GM19324 (cell line): ENCODE measurements around the gene PCNX2.
"Not testable (repeated sequence)": the region's sequence is repeated elsewhere in the genome, so short reads cannot be mapped to it uniquely, and the experiment has no call there.

Source experiments
- ATAC-seq: cut with Tn5 transposase; IDR thresholded peaks from one replicate; pipeline ENCODE4 v1.9.1; 2021; ENCODE audit warnings: mild to moderate bottlenecking, moderate library complexity; ENCODE audit not compliant: unreplicated experiment, low FRiP score

Gene PCNX2

GRCh38 chr1:233025567-233025966 is 270.0 kb downstream of the PCNX2 start:
- ATAC-seq: no peak

GRCh38 chr1:233025157-233025556 is 270.4 kb downstream of the PCNX2 start:
- ATAC-seq: no peak

DNA sequence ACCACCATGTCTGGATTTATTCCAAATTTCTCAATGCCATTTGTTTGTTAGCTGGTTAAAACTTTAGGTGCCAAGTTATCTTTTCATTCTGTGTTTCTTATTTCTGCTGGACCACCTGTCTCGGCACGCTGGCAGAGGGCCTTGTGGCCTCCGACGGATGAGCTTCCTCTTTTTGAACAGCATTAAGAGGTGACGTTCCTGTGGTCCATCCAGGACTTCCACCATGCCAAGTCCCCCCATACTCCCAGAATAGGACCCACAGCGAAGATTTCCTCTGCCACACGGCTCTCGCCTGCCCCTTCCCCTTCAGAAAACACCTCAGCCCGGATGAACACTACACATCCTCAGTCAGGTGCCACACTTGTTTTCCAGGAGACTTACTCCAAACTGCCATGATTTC is 271.3 kb downstream of the PCNX2 start:
- ATAC-seq: no peak

GRCh38 chr1:233022246-233022645 is 273.3 kb downstream of the PCNX2 start:
- no peak for ATAC-seq

GRCh38 chr1:233020426-233020825 is 275.1 kb downstream of the PCNX2 start:
- no peak for ATAC-seq

GRCh38 chr1:233019778-233020325 is 275.7 kb downstream of the PCNX2 start:
- no peak for ATAC-seq

DNA sequence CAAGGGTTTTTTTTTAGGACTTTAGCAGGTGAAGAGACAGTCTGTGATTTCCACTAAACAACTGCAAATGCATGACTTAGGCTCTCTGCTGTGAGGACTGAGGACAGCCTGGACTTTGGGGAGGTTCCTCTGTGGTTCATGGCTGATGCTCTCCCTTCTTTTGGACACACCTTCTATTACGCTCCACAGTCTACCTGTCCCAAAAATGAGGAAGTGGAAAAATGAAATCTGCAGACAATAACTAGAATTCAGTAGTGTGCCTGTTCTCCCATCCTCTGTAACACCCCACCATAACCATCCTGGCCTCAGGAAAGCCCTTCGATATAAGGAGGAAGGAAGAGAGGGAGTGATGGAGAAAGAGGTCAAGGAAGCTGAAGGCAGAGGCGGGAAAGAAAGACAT is 276.4 kb downstream of the PCNX2 start:
- ATAC-seq: no peak

DNA sequence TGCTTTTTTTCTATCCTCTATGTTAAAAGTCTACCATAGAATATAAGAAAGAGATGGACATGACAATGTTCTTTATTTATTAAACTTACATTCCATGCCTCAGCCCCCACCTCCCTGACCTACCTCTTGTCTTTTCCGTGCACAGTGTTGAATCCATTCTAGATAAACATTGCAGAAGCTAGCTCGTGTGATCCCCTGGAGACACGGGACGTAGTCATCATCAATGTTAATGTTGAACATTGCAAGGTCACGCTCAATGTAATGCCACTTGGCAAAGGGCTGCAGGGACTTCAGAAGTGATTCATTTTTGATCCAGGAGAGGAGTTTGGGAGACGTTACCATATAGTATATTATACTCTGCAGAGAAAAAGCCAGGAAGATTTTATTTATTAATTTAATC is 278.7 kb downstream of the PCNX2 start:
- ATAC-seq: no peak

GRCh38 chr1:233015965-233016364 is 279.6 kb downstream of the PCNX2 start:
- peak; percentile 81 for ATAC-seq

- no peak for ATAC-seq
These were observed 283.5 kb downstream of the PCNX2 start for GRCh38 chr1:233012021-233012420.

GRCh38 chr1:233010146-233010545 is 285.4 kb downstream of the PCNX2 start:
- ATAC-seq: no peak

- ATAC-seq: no peak
These were observed 289.0 kb downstream of the PCNX2 start for GRCh38 chr1:233006541-233006973.

GRCh38 chr1:233006108-233006507 is 289.4 kb downstream of the PCNX2 start:
- no peak for ATAC-seq

DNA sequence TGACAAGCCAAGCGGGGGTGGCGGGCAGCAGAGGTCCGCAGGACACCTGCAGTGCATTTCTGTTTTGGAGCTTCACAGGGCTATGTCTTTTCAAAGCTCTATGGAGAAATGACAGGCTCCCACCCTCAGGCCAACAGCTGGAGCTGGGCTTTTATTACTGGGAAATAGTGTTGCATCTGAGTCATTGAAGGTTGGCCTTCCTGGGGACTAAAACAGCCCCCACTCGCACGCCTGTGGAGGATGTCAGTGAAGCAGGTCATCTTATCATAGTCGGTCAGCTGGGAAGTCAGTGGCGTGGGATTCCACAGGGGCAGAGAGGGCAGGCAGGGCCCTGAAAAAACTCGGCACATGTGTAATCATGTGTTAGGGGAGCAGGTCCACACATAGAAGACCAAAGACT is 289.8 kb downstream of the PCNX2 start:
- no peak for ATAC-seq

- ATAC-seq: no peak
These were observed 290.4 kb downstream of the PCNX2 start for GRCh38 chr1:233005156-233005555.

GRCh38 chr1:233004451-233004850 is 291.1 kb downstream of the PCNX2 start:
- no peak for ATAC-seq

DNA sequence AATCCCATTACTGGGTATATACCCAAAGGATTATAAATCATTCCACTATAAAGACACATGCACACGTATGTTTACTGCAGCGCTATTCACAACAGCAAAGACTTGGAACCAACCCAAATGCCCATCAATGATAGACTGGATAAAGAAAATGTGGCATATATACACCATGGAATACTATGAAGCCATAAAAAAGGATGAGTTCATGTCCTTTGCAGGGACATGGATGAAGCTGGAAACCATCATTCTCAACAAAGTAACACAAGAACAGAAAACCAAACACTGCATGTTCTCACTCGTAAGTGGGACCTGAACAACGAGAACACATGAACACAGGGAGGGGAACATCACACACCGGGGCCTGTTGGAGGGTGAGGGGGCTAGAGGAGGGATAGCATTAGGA is 291.9 kb downstream of the PCNX2 start:
- ATAC-seq: not testable (repeated sequence)

- no peak for ATAC-seq
These were observed 295.4 kb downstream of the PCNX2 start for GRCh38 chr1:232999956-233000625.

DNA sequence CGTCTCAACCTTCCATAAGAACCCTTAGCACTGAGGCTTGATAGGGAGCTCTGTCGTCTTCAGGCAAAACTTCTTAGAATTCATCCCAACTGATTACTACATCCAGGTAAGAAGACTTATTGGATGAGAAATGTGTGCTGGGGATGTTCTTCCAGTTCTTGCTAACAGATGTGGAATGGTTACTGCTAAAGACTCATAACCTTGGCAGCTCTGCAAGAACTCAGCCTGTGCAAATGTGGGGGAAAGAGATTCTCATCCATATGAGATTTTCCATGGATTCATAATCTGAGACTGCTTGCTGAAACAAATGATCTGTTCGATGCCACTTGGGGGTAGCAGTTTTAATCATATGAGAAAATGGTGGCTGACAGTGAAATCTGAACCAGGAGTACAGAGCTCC is 296.9 kb downstream of the PCNX2 start:
- ATAC-seq: no peak

DNA sequence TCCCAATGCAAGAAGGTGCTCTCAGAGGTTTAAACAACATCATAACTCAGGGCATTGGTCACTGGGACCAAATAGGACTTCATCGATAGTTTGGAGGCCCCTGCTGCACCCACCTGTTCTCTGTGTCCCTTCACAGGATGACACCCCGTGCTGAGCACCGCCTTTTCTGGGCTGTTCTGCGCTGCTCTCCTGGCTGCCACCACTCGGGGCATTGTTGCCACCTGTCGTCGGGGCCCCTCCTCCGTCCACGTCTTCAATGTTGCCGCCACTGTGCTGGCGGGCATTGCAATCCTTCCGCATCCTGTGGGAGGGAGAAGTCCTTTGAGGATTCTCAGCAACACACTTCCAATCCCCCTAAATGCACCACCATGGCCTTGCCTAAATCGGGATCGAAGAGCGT is 297.4 kb downstream of the PCNX2 start:
- no peak for ATAC-seq

DNA sequence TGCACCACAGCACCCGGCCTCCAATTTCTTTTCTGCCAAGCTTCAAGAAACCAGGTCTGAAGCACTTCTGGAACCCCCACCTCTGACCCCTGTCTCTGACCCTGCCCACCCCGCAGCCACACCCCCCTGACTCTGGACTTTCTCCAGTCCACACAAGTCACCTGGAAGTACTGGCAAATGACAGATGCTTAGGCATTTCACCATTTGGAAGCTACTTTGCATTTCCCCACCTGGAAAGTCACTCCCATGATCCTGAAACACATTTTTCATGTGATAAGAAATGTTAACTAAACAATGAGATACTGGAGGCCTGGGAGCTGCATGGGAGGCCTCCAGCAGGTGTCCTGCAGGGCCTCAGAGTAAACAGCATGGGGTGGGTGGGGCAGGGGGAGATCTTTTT is 299.4 kb downstream of the PCNX2 start:
- ATAC-seq: no peak

- ATAC-seq: no peak
These were observed 300.3 kb downstream of the PCNX2 start for GRCh38 chr1:232995189-232995588.

GRCh38 chr1:232993555-232993954 is 302.0 kb downstream of the PCNX2 start:
- ATAC-seq: no peak
